Calu3 (cell line): ENCODE data around the gene PIEZO2. TPM values are rescaled to one million over a fixed set of nuclear protein-coding genes. Genes with fewer than 3 reads are reported as not detected.

ENCODE experiments used
- BruUV-seq: library from RNA; stranded (reverse); fragments of 400-500 nt; replicated peaks from 2 replicates; lab custom pipeline; 2021; lab: Mats Ljungman, UMichigan
- CTCF ChIA-PET: fragments of 300-600 bp; sonication (Branson Sonifier 250); formaldehyde crosslinking; loops from one replicate; lab custom pipeline; 2022; ENCODE audit warnings: antibody characterized with exemption; lab: Charles Lee
- DNase-seq: peaks from one replicate; pipeline ENCODE4 v3.0.0; 2022
- H3K27ac Mint-ChIP-seq: one replicate; pipeline ENCODE4 v1.8.0; 2022; ENCODE audit warnings: mixed read lengths; ENCODE audit not compliant: unreplicated experiment
- H3K27me3 Mint-ChIP-seq: one replicate; pipeline ENCODE4 v1.8.0; 2022; ENCODE audit warnings: mixed read lengths; ENCODE audit not compliant: unreplicated experiment
- H3K36me3 Mint-ChIP-seq: one replicate; pipeline ENCODE4 v1.8.0; 2022; ENCODE audit warnings: mild to moderate bottlenecking, moderate library complexity, mixed read lengths; ENCODE audit not compliant: insufficient read depth, unreplicated experiment
- H3K4me1 Mint-ChIP-seq: one replicate; pipeline ENCODE4 v1.8.0; 2022; ENCODE audit warnings: mild to moderate bottlenecking, low read depth, mixed read lengths; ENCODE audit not compliant: unreplicated experiment
- H3K4me3 Mint-ChIP-seq: one replicate; pipeline ENCODE4 v1.8.0; 2022; ENCODE audit warnings: mild to moderate bottlenecking, low read depth, moderate library complexity, mixed read lengths; ENCODE audit not compliant: unreplicated experiment
- H3K9me3 Mint-ChIP-seq: one replicate; pipeline ENCODE4 v1.8.0; 2022; ENCODE audit warnings: low read depth, mixed read lengths; ENCODE audit not compliant: unreplicated experiment
- CTCF ChIP-seq: fragments of 200-600 bp; IDR thresholded peaks from one replicate; pipeline ENCODE4 v1.8.0; 2022; ENCODE audit warnings: antibody characterized with exemption; ENCODE audit not compliant: unreplicated experiment
- intact Hi-C: fragments of 100-400 bp; cut with micrococcal nuclease; formaldehyde crosslinking; loops from one replicate; pipeline ENCODE4 v1.10.0; 2022; ENCODE audit not compliant: unreplicated experiment
- total RNA-seq: library from RNA; stranded (reverse); gene quantifications from 2 replicates; pipeline ENCODE4 v1.2.3, GENCODE V29; 2022

Gene PIEZO2
- total RNA-seq, 1 experiment from 2014 or later: 0.24 TPM

DNA sequence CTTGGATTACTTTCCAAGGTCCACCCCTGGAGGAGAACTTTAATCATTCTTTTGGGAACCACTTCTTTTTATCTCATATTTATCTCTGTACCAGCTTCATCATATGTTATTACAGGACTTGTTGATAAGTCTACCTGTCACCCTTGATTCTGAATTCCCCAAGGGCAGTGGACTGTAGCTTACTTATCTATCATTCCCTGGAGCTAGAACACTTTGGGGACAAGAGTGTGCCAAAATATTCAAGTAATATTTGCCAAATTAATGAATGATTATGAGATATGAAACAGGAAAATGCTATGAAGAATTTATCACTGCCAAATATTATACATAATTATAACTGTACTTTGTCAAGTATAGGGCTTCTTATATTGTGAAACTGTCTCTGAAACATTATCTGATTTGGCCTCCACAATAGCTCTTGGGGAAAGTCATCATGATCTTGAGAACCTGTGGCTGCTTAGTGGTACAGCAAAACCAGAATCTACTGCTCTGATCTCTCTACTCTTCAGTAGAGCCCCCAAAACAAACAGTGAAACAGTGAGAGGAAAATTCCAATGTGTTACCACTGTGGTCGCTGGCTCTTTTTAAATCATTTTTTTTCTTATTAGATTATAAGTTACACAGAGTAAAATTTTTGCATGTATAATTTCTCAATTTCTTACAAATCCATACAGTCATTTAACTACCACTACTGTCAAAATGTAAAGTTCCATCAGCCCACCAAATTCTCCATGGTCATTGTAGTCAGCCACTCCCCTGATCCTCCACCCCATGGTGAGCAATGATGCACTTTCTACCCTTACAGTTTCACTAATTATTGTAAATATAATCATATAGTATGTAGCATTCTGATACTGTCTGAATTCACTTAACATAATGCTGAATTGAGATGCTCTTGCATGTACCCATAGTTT is 197.5 kb downstream of the PIEZO2 start:
- peaks cover 8% of the 10 kb centered on the region for H3K36me3 Mint-ChIP-seq
- TF ChIP-seq CTCF: no peak
- CTCF ChIA-PET: no interaction called here
- peak overlapping the region; percentile 84 for H3K27ac Mint-ChIP-seq
- peaks cover 20% of the 10 kb centered on the region for H3K4me1 Mint-ChIP-seq
- intact Hi-C loops: no loop called here
- H3K9me3 Mint-ChIP-seq: no peaks in the 10 kb centered on the region
- no peaks in the 10 kb centered on the region for H3K27me3 Mint-ChIP-seq
- BruUV-seq: no TSS peak
- DNase-seq: no peak
- H3K4me3 Mint-ChIP-seq: no peak overlapping the region

- TF ChIP-seq CTCF: no peak
- CTCF ChIA-PET: no interaction called here
- H3K27ac Mint-ChIP-seq: peak overlapping the region; percentile 84
- peaks cover 20% of the 10 kb centered on the region for H3K4me1 Mint-ChIP-seq
- no peaks in the 10 kb centered on the region for H3K27me3 Mint-ChIP-seq
- no TSS peak for BruUV-seq
- H3K4me3 Mint-ChIP-seq: no peak overlapping the region
- H3K9me3 Mint-ChIP-seq: peaks cover under 1% of the 10 kb centered on the region
- DNase-seq: no peak
- peaks cover 8% of the 10 kb centered on the region for H3K36me3 Mint-ChIP-seq
- intact Hi-C loops: no loop called here
These were observed 198.3 kb downstream of the PIEZO2 start for GRCh38 chr18:10950876-10951630.

- Mint-ChIP-seq H3K27ac (peak overlapping the region; percentile 84), H3K4me3 (no peak overlapping the region), H3K27me3 (no peaks in the 10 kb centered on the region), H3K9me3 (peaks cover 5% of the 10 kb centered on the region), H3K4me1 (peaks cover 20% of the 10 kb centered on the region), H3K36me3 (peaks cover 8% of the 10 kb centered on the region)
- no TSS peak for BruUV-seq
- no peak for TF ChIP-seq CTCF
- intact Hi-C loops: no loop called here
- no peak for DNase-seq
- CTCF ChIA-PET: no interaction called here
These were observed 199.1 kb downstream of the PIEZO2 start for GRCh38 chr18:10950080-10950875.

GRCh38 chr18:10949655-10950054 is 199.7 kb downstream of the PIEZO2 start:
- peaks cover 8% of the 10 kb centered on the region for H3K36me3 Mint-ChIP-seq
- H3K9me3 Mint-ChIP-seq: peaks cover 7% of the 10 kb centered on the region
- H3K4me3 Mint-ChIP-seq: no peak overlapping the region
- H3K27me3 Mint-ChIP-seq: no peaks in the 10 kb centered on the region
- DNase-seq: no peak
- H3K27ac Mint-ChIP-seq: no peak overlapping the region
- intact Hi-C loops: no loop called here
- peaks cover 20% of the 10 kb centered on the region for H3K4me1 Mint-ChIP-seq
- CTCF ChIA-PET: no interaction called here
- no peak for TF ChIP-seq CTCF
- BruUV-seq: no TSS peak
